H1 (cell line): ENCODE results near the gene DCP1A. TPM values are rescaled to one million over a fixed set of nuclear protein-coding genes. Genes with fewer than 3 reads are reported as not detected.

Source experiments
- CTCF ChIA-PET: fragments of 300-600 bp; sonication (Branson Sonifier 250); formaldehyde crosslinking; loops from one replicate; lab custom pipeline; 2021; ENCODE audit not compliant: partially characterized antibody; lab: Charles Lee
- POLR2A ChIA-PET: fragments of 300-600 bp; sonication (Branson Sonifier 250); formaldehyde crosslinking; loops from one replicate; lab custom pipeline; 2021; ENCODE audit warnings: inconsistent platforms; ENCODE audit not compliant: partially characterized antibody; lab: Charles Lee
- DNase-seq, 2 experiments: peaks; one replicate each; pipeline versions ENCODE4 v3.0.0 to v3.0.0-alpha.2; 2010 to 2022; ENCODE audit warnings: low spot score in 2 of 2, low read depth in 1 of 2, mixed read lengths in 1 of 2
- FAIRE-seq: peaks from 2 replicates; lab custom pipeline; 2011; peaks lifted over from hg19 to GRCh38; lab: Jason Lieb, UNC
- H2AFZ ChIP-seq: 2 replicates; pipeline ENCODE4 v1.8.1; 2012; ENCODE audit warnings: low read length, inconsistent platforms
- H2AK5ac ChIP-seq: 2 replicates; pipeline ENCODE4 v1.6.1; 2013; ENCODE audit warnings: low read depth, low read length
- H2BK120ac ChIP-seq: replicated peaks from 2 replicates; pipeline ENCODE3; 2013; ENCODE audit warnings: low read depth, low read length, inconsistent platforms
- H2BK12ac ChIP-seq: 2 replicates; pipeline ENCODE4 v1.6.1; 2013; ENCODE audit warnings: low read depth, low read length
- H2BK15ac ChIP-seq: 2 replicates; pipeline ENCODE4 v1.6.1; 2013; ENCODE audit warnings: low read length
- H2BK20ac ChIP-seq: 2 replicates; pipeline ENCODE4 v1.6.1; 2013; ENCODE audit warnings: low read length
- H2BK5ac ChIP-seq: 2 replicates; pipeline ENCODE4 v1.6.1; 2013; ENCODE audit warnings: low read depth, low read length
- H3K14ac ChIP-seq: 2 replicates; pipeline ENCODE4 v1.6.1; 2013; ENCODE audit warnings: inconsistent platforms; ENCODE audit not compliant: insufficient read length
- H3K18ac ChIP-seq: 2 replicates; pipeline ENCODE4 v1.6.1; 2013; ENCODE audit warnings: low read length; ENCODE audit errors: extremely low read depth
- H3K23ac ChIP-seq: 2 replicates; pipeline ENCODE4 v1.6.1; 2013; ENCODE audit warnings: inconsistent platforms; ENCODE audit not compliant: insufficient read length
- H3K23me2 ChIP-seq: 2 replicates; pipeline ENCODE4 v1.6.1; 2013; ENCODE audit warnings: low read depth, low read length
- H3K27ac ChIP-seq: 2 replicates; pipeline ENCODE4 v1.6.1; 2011; ENCODE audit warnings: low read depth, low read length, inconsistent platforms
- H3K27me3 ChIP-seq, 4 experiments: replicated peaks in 1 of 4; 1 replicate in 1 of 4; 2 replicates in 3 of 4; pipeline versions ENCODE4 v1.6.1 to v1.8.1; 2011 to 2013; ENCODE audit warnings: low read length in 3 of 4, mild to moderate bottlenecking in 3 of 4, inconsistent platforms in 2 of 4, mixed read lengths in 2 of 4, moderate library complexity in 1 of 4; ENCODE audit not compliant: control insufficient read depth in 3 of 4, insufficient read depth in 3 of 4; ENCODE audit errors: extremely low read depth in 1 of 4
- H3K36me3 ChIP-seq, 4 experiments: 2 replicates each; pipeline versions ENCODE4 v1.6.1 to v1.8.1; 2011 to 2013; ENCODE audit warnings: mild to moderate bottlenecking in 4 of 4, low read length in 3 of 4, moderate library complexity in 2 of 4, control low read depth in 1 of 4, inconsistent platforms in 1 of 4; ENCODE audit not compliant: insufficient read depth in 4 of 4, control insufficient read depth in 2 of 4
- H3K4ac ChIP-seq: replicated peaks from 2 replicates; pipeline ENCODE3; 2013; ENCODE audit warnings: low read length, low read depth, mixed read lengths, inconsistent platforms; ENCODE audit not compliant: insufficient read length
- H3K4me1 ChIP-seq, 4 experiments: replicated peaks in 1 of 4; 1 replicate in 1 of 4; 2 replicates in 3 of 4; pipeline versions ENCODE4 v1.6.1 to v1.8.1; 2011 to 2013; ENCODE audit warnings: low read length in 3 of 4, inconsistent platforms in 2 of 4, mixed read lengths in 1 of 4; ENCODE audit not compliant: insufficient read depth in 4 of 4, control insufficient read depth in 3 of 4
- H3K4me2 ChIP-seq, 2 experiments: 2 replicates each; pipeline versions ENCODE4 v1.6.1 to v1.8.1; 2011 to 2013; ENCODE audit warnings: low read depth in 2 of 2, low read length in 2 of 2, control low read depth in 1 of 2, inconsistent platforms in 1 of 2, mild to moderate bottlenecking in 1 of 2; ENCODE audit not compliant: insufficient read depth in 1 of 2
- H3K4me3 ChIP-seq, 4 experiments: fragments of 200-600, 300-600 bp in 1 of 4; sonication (generic), shearing (Covaris generic), sonication (Bioruptor Twin) in 1 of 4; 2 replicates each; pipeline versions ENCODE4 v1.5.1 to v1.8.1; 2011 to 2016; ENCODE audit warnings: low read length in 4 of 4, low read depth in 3 of 4, control low read depth in 2 of 4, inconsistent platforms in 2 of 4, mild to moderate bottlenecking in 2 of 4, mixed read lengths in 1 of 4, moderate library complexity in 1 of 4; ENCODE audit not compliant: insufficient read depth in 2 of 4; ENCODE audit errors: extremely low read depth in 1 of 4
- H3K56ac ChIP-seq: replicated peaks from 2 replicates; pipeline ENCODE3; 2013; ENCODE audit warnings: low read depth, mild to moderate bottlenecking, mixed read lengths, low read length, inconsistent platforms; ENCODE audit not compliant: insufficient read length
- H3K79me1 ChIP-seq: 2 replicates; pipeline ENCODE4 v1.6.1; 2013; ENCODE audit warnings: low read depth, low read length, control low read depth
- H3K79me2 ChIP-seq, 2 experiments: 2 replicates each; pipeline versions ENCODE4 v1.6.1 to v1.8.1; 2012 to 2013; ENCODE audit warnings: low read length in 2 of 2, mild to moderate bottlenecking in 2 of 2, inconsistent platforms in 1 of 2; ENCODE audit not compliant: insufficient read depth in 2 of 2, control insufficient read depth in 1 of 2
- H3K9ac ChIP-seq, 4 experiments: replicated peaks in 1 of 4; 1 replicate in 1 of 4; 2 replicates in 3 of 4; pipeline versions ENCODE4 v1.6.1 to v1.8.1; 2011 to 2013; ENCODE audit warnings: low read depth in 3 of 4, low read length in 3 of 4, control low read depth in 2 of 4, mild to moderate bottlenecking in 2 of 4, moderate library complexity in 2 of 4, inconsistent platforms in 1 of 4; ENCODE audit errors: extremely low read depth in 1 of 4
- H3K9me3 ChIP-seq, 2 experiments: 2 replicates each; pipeline versions ENCODE4 v1.6.1 to v1.8.1; 2012 to 2013; ENCODE audit warnings: mild to moderate bottlenecking in 2 of 2, moderate library complexity in 2 of 2, control low read depth in 1 of 2, inconsistent platforms in 1 of 2, low read depth in 1 of 2, low read length in 1 of 2, mixed read lengths in 1 of 2; ENCODE audit not compliant: insufficient read depth in 2 of 2
- H4K20me1 ChIP-seq, 2 experiments: replicated peaks in 1 of 2; 2 replicates each; pipeline versions ENCODE3 to v1.8.1; 2011 to 2013; ENCODE audit warnings: inconsistent platforms in 2 of 2, low read length in 2 of 2, mild to moderate bottlenecking in 1 of 2; ENCODE audit not compliant: insufficient read depth in 2 of 2, control insufficient read depth in 1 of 2
- H4K5ac ChIP-seq: 2 replicates; pipeline ENCODE4 v1.6.1; 2013; ENCODE audit warnings: low read length, low read depth, mixed read lengths, inconsistent platforms; ENCODE audit not compliant: insufficient read length
- H4K8ac ChIP-seq: 2 replicates; pipeline ENCODE4 v1.8.0; 2013; ENCODE audit warnings: mild to moderate bottlenecking, moderate library complexity, low read length, inconsistent platforms; ENCODE audit not compliant: insufficient read depth; ENCODE audit errors: extremely low read depth
- H4K91ac ChIP-seq: replicated peaks from 2 replicates; pipeline ENCODE3; 2013; ENCODE audit warnings: low read length, mixed read lengths, inconsistent platforms; ENCODE audit not compliant: insufficient read length
- CEBPB ChIP-seq: IDR thresholded peaks from 2 replicates; pipeline ENCODE4 v1.6.1; 2012; ENCODE audit warnings: low read depth, low read length
- SAP30 ChIP-seq: fragments of 300-600 bp; sonication (generic); IDR thresholded peaks from 2 replicates; pipeline ENCODE4 v1.7.1; 2012; ENCODE audit warnings: low read length, moderate library complexity, mild to moderate bottlenecking, inconsistent platforms; ENCODE audit not compliant: insufficient read depth, insufficient replicate concordance
- WGBS, 2 experiments: shearing (Covaris generic) in 1 of 2; methylation state at CpG; one replicate each; pipeline versions ENCODE4 v1.1.6 to v1.1.7; 2013 to 2015; ENCODE audit warnings: low lambda C conversion rate in 2 of 2, mixed read lengths in 2 of 2, inconsistent platforms in 1 of 2, low coverage in 1 of 2, missing lambda C conversion rate in 1 of 2; ENCODE audit not compliant: insufficient replicate concordance in 2 of 2, insufficient coverage in 1 of 2, insufficient read length in 1 of 2; ENCODE audit errors: extremely low coverage in 1 of 2, missing lambda C conversion rate in 1 of 2; 5-methylcytosine and 5-hydroxymethylcytosine counted together
- polyA plus RNA-seq, 7 experiments: library from polyadenylated mRNA; depleted of rRNA in 3 of 7; stranded (reverse) in 5 of 7; unstranded in 2 of 7; fragments of >200 nt in 5 of 7; fragments of 200-250 nt in 2 of 7; gene quantifications; 1 replicate in 5 of 7; 2 replicates in 1 of 7; 4 replicates in 1 of 7; pipeline versions ENCODE4 v1.2.1 to v1.2.3, GENCODE V29; 2011 to 2013; ENCODE audit warnings: missing spikeins in 2 of 7, mixed read lengths in 2 of 7
- total RNA-seq: library from RNA; stranded (reverse); fragmentation: NEBNext Ultra II Directional; extraction: Animal tissue kit (Norgen Biotek cat#: 25700); gene quantifications from 2 replicates; pipeline ENCODE4 v1.2.1, GENCODE V29; 2021

The DCP1A gene
- total and polyA plus RNA-seq, 2 of the 8 experiments (the other 6 are each of a cell fraction or from before 2014, with no cell fraction given) = 13.2 to 15.9 TPM

DNA sequence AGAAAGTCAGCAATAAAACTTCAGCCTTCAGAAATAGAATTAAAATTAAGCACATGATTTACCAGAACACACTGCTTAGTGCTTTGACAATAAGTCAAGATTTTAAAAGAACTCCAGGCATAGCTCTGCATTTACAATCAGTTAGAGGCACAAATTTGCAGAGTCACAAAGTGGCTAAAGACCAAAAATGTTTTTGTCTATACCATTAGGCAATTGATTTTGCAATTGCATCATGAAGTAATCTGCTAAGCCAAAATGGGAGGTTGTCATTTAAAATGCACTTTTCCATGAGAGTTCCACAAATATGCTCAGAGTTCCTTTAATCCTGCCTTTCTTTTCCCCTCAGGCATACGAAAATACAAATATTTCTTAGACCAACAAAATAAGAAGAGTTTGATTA lies 10.1 kb upstream of the DCP1A start:
- Histone ChIP-seq H3K9ac (no peak overlapping the region), H3K79me1 (no peaks in the 10 kb centered on the region), H2BK12ac (no peak overlapping the region), H4K8ac (no peak overlapping the region), H3K18ac (no peak overlapping the region), H2BK5ac (no peak overlapping the region), H3K27ac (no peak overlapping the region), H3K23me2 (no peaks in the 10 kb centered on the region), H3K56ac (no peak overlapping the region), H4K91ac (no peak overlapping the region), H3K14ac (no peak overlapping the region), H4K5ac (no peak overlapping the region), H3K4ac (no peak overlapping the region), H3K4me2 (no peak overlapping the region), H3K27me3 (no peaks in the 10 kb centered on the region), H3K4me3 (no peak overlapping the region), H3K4me1 (no peaks in the 10 kb centered on the region), H2BK120ac (no peak overlapping the region), H3K9me3 (no peaks in the 10 kb centered on the region), H2AK5ac (no peak overlapping the region), H2BK20ac (no peak overlapping the region), H4K20me1 (no peaks in the 10 kb centered on the region), H2BK15ac (no peak overlapping the region), H3K79me2 (no peaks in the 10 kb centered on the region), H3K23ac (no peak overlapping the region), H2AFZ (no peak overlapping the region), H3K36me3 (no peaks in the 10 kb centered on the region)
- 81% methylated on average over 1 of the region's 1 CpG; no CpG with 5 or more reads in 1 of the 2 experiments for WGBS, 2 experiments
- POLR2A ChIA-PET = interaction anchor here (1.6 to 2.9 kb wide), 2 partner anchors 10 to 137 kb away, joined by 3 to 10 read pairs; partner anchors contain the start of gene DCP1A
- TF ChIP-seq CEBPB = peak; percentile 22; the same call in 1 of the 2 replicates
- no peak for TF ChIP-seq SAP30
- CTCF ChIA-PET = no interaction called here
- FAIRE-seq (no peak), DNase-seq (no peak)
